ENCODE data around the gene TUBA4A. TPM values are rescaled to one million over a fixed set of nuclear protein-coding genes. Genes with fewer than 3 reads are reported as not detected.

The TUBA4A gene
- total and polyA plus RNA-seq, 12 donors, result 13.4 to 741 (median 27.0) TPM

- H3K36me3 ChIP-seq (replicated peaks in 1 of 2), result peaks cover 0 to 56% of the 10 kb centered on the region in 2 donors
- no peak overlapping the region for H3K27ac ChIP-seq
- H3K27me3 ChIP-seq, result no peaks in the 10 kb centered on the region
- H3K9me3 ChIP-seq (replicated peaks in 1 of 3), result no peaks in the 10 kb centered on the region
- 78 to 83% (median 82%) methylated on average over 17 to 18 of the region's 18 CpGs for WGBS, 4 donors
- intact Hi-C loops (cut with DNase I), result loop anchor here (5.0 to 10.0 kb wide), 2 partner anchors 37 to 45 kb away; partner anchors contain the start of genes NHEJ1 (in 1 of the 2) and SLC23A3 (in 1 of the 2)
- H3K4me1 ChIP-seq (replicated peaks in 1 of 2), result peaks cover 7 to 14% of the 10 kb centered on the region in 2 donors
- TF ChIP-seq POLR2A (IDR thresholded peaks at IDR 0.05), result no peak
- TF ChIP-seq, protein P1, sequence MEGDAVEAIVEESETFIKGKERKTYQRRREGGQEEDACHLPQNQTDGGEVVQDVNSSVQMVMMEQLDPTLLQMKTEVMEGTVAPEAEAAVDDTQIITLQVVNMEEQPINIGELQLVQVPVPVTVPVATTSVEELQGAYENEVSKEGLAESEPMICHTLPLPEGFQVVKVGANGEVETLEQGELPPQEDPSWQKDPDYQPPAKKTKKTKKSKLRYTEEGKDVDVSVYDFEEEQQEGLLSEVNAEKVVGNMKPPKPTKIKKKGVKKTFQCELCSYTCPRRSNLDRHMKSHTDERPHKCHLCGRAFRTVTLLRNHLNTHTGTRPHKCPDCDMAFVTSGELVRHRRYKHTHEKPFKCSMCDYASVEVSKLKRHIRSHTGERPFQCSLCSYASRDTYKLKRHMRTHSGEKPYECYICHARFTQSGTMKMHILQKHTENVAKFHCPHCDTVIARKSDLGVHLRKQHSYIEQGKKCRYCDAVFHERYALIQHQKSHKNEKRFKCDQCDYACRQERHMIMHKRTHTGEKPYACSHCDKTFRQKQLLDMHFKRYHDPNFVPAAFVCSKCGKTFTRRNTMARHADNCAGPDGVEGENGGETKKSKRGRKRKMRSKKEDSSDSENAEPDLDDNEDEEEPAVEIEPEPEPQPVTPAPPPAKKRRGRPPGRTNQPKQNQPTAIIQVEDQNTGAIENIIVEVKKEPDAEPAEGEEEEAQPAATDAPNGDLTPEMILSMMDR (IDR thresholded peaks at IDR 0.05), result no peak
- peak in 1 of 7 donors; percentile 18 for DNase-seq
- H3K4me3 ChIP-seq, result no peak overlapping the region
These were observed 44.2 kb downstream of the TUBA4A start for GRCh38 chr2:219209236-219210195.

- TF ChIP-seq, protein P1 (IDR thresholded peaks at IDR 0.05), result no peak
- TF ChIP-seq POLR2A (IDR thresholded peaks at IDR 0.05), result no peak
- peak overlapping the region in 1 of 4 donors; percentile 90 for H3K4me3 ChIP-seq
- H3K9me3 ChIP-seq (replicated peaks in 1 of 3), result no peaks in the 10 kb centered on the region
- peak in 1 of 7 donors; percentile 19 for DNase-seq
- intact Hi-C loops (cut with DNase I), result no loop called here
- H3K27ac ChIP-seq, result peak overlapping the region in 2 of 5 donors; percentile 95 to 97
- 65 to 77% (median 74%) methylated on average over 17 of the region's 17 CpGs for WGBS, 4 donors
- no peaks in the 10 kb centered on the region for H3K27me3 ChIP-seq
- peaks cover 0 to 42% of the 10 kb centered on the region in 2 donors for H3K36me3 ChIP-seq (replicated peaks in 1 of 2)
- peaks cover 7 to 14% of the 10 kb centered on the region in 2 donors for H3K4me1 ChIP-seq (replicated peaks in 1 of 2)
These were observed 45.6 kb downstream of the TUBA4A start for GRCh38 chr2:219207884-219208740.

- Histone ChIP-seq H3K4me3 (peak overlapping the region in 2 of 4 donors; percentile 56 to 90), H3K36me3 (replicated peaks in 1 of 2) (peaks cover 0 to 33% of the 10 kb centered on the region in 2 donors), H3K4me1 (replicated peaks in 1 of 2) (peaks cover 7 to 14% of the 10 kb centered on the region in 2 donors), H3K9me3 (replicated peaks in 1 of 3) (no peaks in the 10 kb centered on the region), H3K27ac (peak overlapping the region; percentile 46 to 97 (median 95)), H3K27me3 (no peaks in the 10 kb centered on the region)
- TF ChIP-seq, protein P1 (IDR thresholded peaks at IDR 0.05), result no peak
- no peak for TF ChIP-seq POLR2A (IDR thresholded peaks at IDR 0.05)
- intact Hi-C loops (cut with DNase I), result no loop called here
- peak in 1 of 7 donors; percentile 27 for DNase-seq
- WGBS, 4 donors, result 15 to 22% (median 18%) methylated on average over 14 to 22 of the region's 22 CpGs
These were observed 46.4 kb downstream of the TUBA4A start for GRCh38 chr2:219207134-219207883.
